CD14-positive monocyte (primary cell): ENCODE measurements around the gene DERL2. TPM values are rescaled to one million over a fixed set of nuclear protein-coding genes. Genes with fewer than 3 reads are reported as not detected.
A peak's percentile ranks its signal among the peaks of the same experiment; 100 is the strongest.

Source experiments
- DNase-seq, 3 donors: peaks; one replicate each; pipeline ENCODE4 v3.0.0-alpha.2; 2011 to 2022
- H2AFZ ChIP-seq: 2 replicates; pipeline ENCODE4 v1.6.0; 2012; ENCODE audit warnings: mild to moderate bottlenecking, low read depth, low read length, inconsistent platforms; ENCODE audit not compliant: insufficient read depth, poor library complexity, severe bottlenecking
- H3K27ac ChIP-seq, 2 donors: 1 replicate in 1 of 2; 2 replicates in 1 of 2; pipeline ENCODE4 v1.5.1; 2012 to 2013; ENCODE audit warnings: low read length in 2 of 2, control low read depth in 1 of 2, inconsistent platforms in 1 of 2, low read depth in 1 of 2, mild to moderate bottlenecking in 1 of 2
- H3K27me3 ChIP-seq, 2 donors: one replicate each; pipeline versions ENCODE4 v1.6.0 to v1.6.1; 2011 to 2013; ENCODE audit warnings: low read length in 2 of 2; ENCODE audit not compliant: control insufficient read depth in 2 of 2, insufficient read depth in 2 of 2
- H3K36me3 ChIP-seq, 2 donors: replicated peaks in 1 of 2; 1 replicate in 1 of 2; 2 replicates in 1 of 2; pipeline versions ENCODE4 v1.5.1 to v1.6.1; 2012 to 2013; ENCODE audit warnings: low read length in 2 of 2, control low read depth in 1 of 2, inconsistent platforms in 1 of 2, mild to moderate bottlenecking in 1 of 2; ENCODE audit not compliant: insufficient read depth in 2 of 2, control insufficient read depth in 1 of 2
- H3K4me1 ChIP-seq, 2 donors: 1 replicate in 1 of 2; 2 replicates in 1 of 2; pipeline versions ENCODE4 v1.5.1 to v1.6.1; 2012 to 2013; ENCODE audit warnings: low read length in 2 of 2, control low read depth in 1 of 2, inconsistent platforms in 1 of 2, mild to moderate bottlenecking in 1 of 2, moderate library complexity in 1 of 2; ENCODE audit not compliant: insufficient read depth in 2 of 2, control insufficient read depth in 1 of 2
- H3K4me2 ChIP-seq: replicated peaks from 2 replicates; pipeline ENCODE3; 2012; ENCODE audit warnings: low read length, moderate library complexity, mild to moderate bottlenecking; ENCODE audit not compliant: poor library complexity, severe bottlenecking; ENCODE audit errors: extremely low read depth
- H3K4me3 ChIP-seq, 3 experiments: fragments of 200-600 bp in 1 of 3; sonication (generic) in 1 of 3; replicated peaks in 1 of 3; 1 replicate in 2 of 3; 2 replicates in 1 of 3; pipeline ENCODE4 v1.5.1; 2011 to 2013; ENCODE audit warnings: low read length in 3 of 3, mild to moderate bottlenecking in 3 of 3, control low read depth in 2 of 3, low read depth in 2 of 3, inconsistent platforms in 1 of 3, moderate library complexity in 1 of 3
- H3K79me2 ChIP-seq: 2 replicates; pipeline ENCODE4 v1.6.0; 2012; ENCODE audit warnings: mild to moderate bottlenecking, control low read depth, inconsistent platforms, low read length, moderate library complexity; ENCODE audit not compliant: insufficient read depth
- H3K9ac ChIP-seq: 2 replicates; pipeline ENCODE4 v1.6.0; 2017; ENCODE audit warnings: low read length, mild to moderate bottlenecking; ENCODE audit not compliant: insufficient read depth, poor library complexity, severe bottlenecking
- H3K9me3 ChIP-seq, 2 donors: replicated peaks in 1 of 2; 1 replicate in 1 of 2; 2 replicates in 1 of 2; pipeline versions ENCODE4 v1.5.1 to v1.6.1; 2012 to 2013; ENCODE audit warnings: low read length in 2 of 2, control low read depth in 1 of 2; ENCODE audit not compliant: control insufficient read depth in 1 of 2, insufficient read depth in 1 of 2
- H4K20me1 ChIP-seq: 2 replicates; pipeline ENCODE4 v1.6.0; 2012; ENCODE audit warnings: mild to moderate bottlenecking, low read length, control low read depth, moderate library complexity; ENCODE audit not compliant: insufficient read depth
- H3K27ac Mint-ChIP-seq, 7 donors: one replicate each; pipeline ENCODE4 v1.8.0; 2020; ENCODE audit warnings: mild to moderate bottlenecking in 7 of 7, mixed read lengths in 7 of 7, moderate library complexity in 6 of 7, inconsistent platforms in 2 of 7
- H3K27me3 Mint-ChIP-seq, 3 donors: one replicate each; pipeline ENCODE4 v1.8.0; 2021 to 2022; ENCODE audit warnings: low read depth in 3 of 3, mild to moderate bottlenecking in 3 of 3, mixed read lengths in 3 of 3, moderate library complexity in 3 of 3, inconsistent platforms in 1 of 3
- H3K36me3 Mint-ChIP-seq, 2 donors: one replicate each; pipeline ENCODE4 v1.8.0; 2020; ENCODE audit warnings: mixed read lengths in 2 of 2, inconsistent platforms in 1 of 2, mild to moderate bottlenecking in 1 of 2
- H3K4me1 Mint-ChIP-seq: one replicate; pipeline ENCODE4 v1.8.0; 2020; ENCODE audit warnings: mild to moderate bottlenecking, mixed read lengths
- H3K4me3 Mint-ChIP-seq, 2 donors: one replicate each; pipeline ENCODE4 v1.8.0; 2020; ENCODE audit warnings: mild to moderate bottlenecking in 2 of 2, mixed read lengths in 2 of 2, moderate library complexity in 1 of 2
- H3K9me3 Mint-ChIP-seq, 7 donors: one replicate each; pipeline ENCODE4 v1.8.0; 2020 to 2022; ENCODE audit warnings: mixed read lengths in 7 of 7, mild to moderate bottlenecking in 6 of 7, moderate library complexity in 6 of 7, inconsistent platforms in 2 of 7
- CTCF ChIP-seq: fragments of 200-600 bp; IDR thresholded peaks from one replicate; pipeline ENCODE4 v1.8.0; 2022; ENCODE audit warnings: antibody characterized with exemption, mild to moderate bottlenecking
- WGBS: methylation state at CpG from one replicate; pipeline ENCODE4 v1.1.5; 2013; ENCODE audit warnings: missing lambda C conversion rate; ENCODE audit not compliant: insufficient coverage; 5-methylcytosine and 5-hydroxymethylcytosine counted together
- intact Hi-C, 2 donors: fragments of 100-400 bp; cut with micrococcal nuclease; formaldehyde crosslinking; loops; one replicate each; pipeline versions ENCODE4 v1.15.0 to v1.15.1; 2023
- polyA plus RNA-seq, 3 donors: library from polyadenylated mRNA; depleted of rRNA in 1 of 3; unstranded in 2 of 3; stranded (reverse) in 1 of 3; fragments of 300-500 nt in 2 of 3; fragments of >200 nt in 1 of 3; fragmentation: Illumina TruSeq in 2 of 3; gene quantifications; 1 replicate in 2 of 3; 2 replicates in 1 of 3; pipeline ENCODE4 v1.2.3, GENCODE V29; 2012 to 2021

DERL2 gene
- polyA plus RNA-seq, 3 donors = 30.6 to 84.9 (median 81.6) TPM

- Histone ChIP-seq H3K9me3 (no peaks in the 10 kb centered on the region), H3K27ac (no peak overlapping the region), H3K27me3 (no peaks in the 10 kb centered on the region), H3K4me3 (peak overlapping the region; percentile 67 to 94 (median 85)), H2AFZ (peak overlapping the region; percentile 91), H3K36me3 (peaks cover 5 to 11% of the 10 kb centered on the region in 2 donors), H3K4me1 (peaks cover 33 to 37% of the 10 kb centered on the region in 2 donors), H3K4me2 (peak overlapping the region; percentile 95), H3K79me2 (peaks cover 53% of the 10 kb centered on the region), H3K9ac (peak overlapping the region; percentile 66), H4K20me1 (peaks cover 4% of the 10 kb centered on the region)
- 13% methylated on average over 6 of the region's 8 CpGs for whole genome bisulfite sequencing
- TF ChIP-seq CTCF = no peak
- H3K4me3 Mint-ChIP-seq = peak overlapping the region; percentile 91 to 95
- intact Hi-C loops = no loop called here
- peaks cover 0 to 2% (median 0%) of the 10 kb centered on the region in 3 donors for H3K27me3 Mint-ChIP-seq
- H3K36me3 Mint-ChIP-seq = peaks cover 11 to 20% of the 10 kb centered on the region in 2 donors
- H3K4me1 Mint-ChIP-seq = peaks cover 52% of the 10 kb centered on the region
- DNase-seq = no peak
- H3K27ac Mint-ChIP-seq = peak overlapping the region in 1 of 7 donors; percentile 25
- H3K9me3 Mint-ChIP-seq = peaks cover 0 to 3% (median 0%) of the 10 kb centered on the region in 7 donors
These were observed 18.6 kb downstream of the DERL2 start for GRCh38 chr17:5467416-5467815.

GRCh38 chr17:5466295-5466694 is 19.7 kb downstream of the DERL2 start:
- H3K4me1 ChIP-seq = peaks cover 38 to 42% of the 10 kb centered on the region in 2 donors
- Mint-ChIP-seq H3K9me3 (peaks cover 0 to 3% (median 0%) of the 10 kb centered on the region in 7 donors), H3K27ac (peak overlapping the region in 1 of 7 donors; percentile 87), H3K36me3 (peaks cover 8 to 18% of the 10 kb centered on the region in 2 donors), H3K4me1 (peaks cover 59% of the 10 kb centered on the region), H3K4me3 (no peak overlapping the region), H3K27me3 (peaks cover 0 to 2% (median 0%) of the 10 kb centered on the region in 3 donors)
- H3K9me3 ChIP-seq = no peaks in the 10 kb centered on the region
- TF ChIP-seq CTCF = no peak
- no peak for DNase-seq
- H3K4me2 ChIP-seq = no peak overlapping the region
- H3K27ac ChIP-seq = no peak overlapping the region
- H3K4me3 ChIP-seq = no peak overlapping the region
- peaks cover 53% of the 10 kb centered on the region for H3K79me2 ChIP-seq
- no peak overlapping the region for H3K9ac ChIP-seq
- WGBS = 100% methylated on average over 1 of the region's 4 CpGs
- no peak overlapping the region for H2AFZ ChIP-seq
- intact Hi-C loops = no loop called here
- peaks cover 0 to 1% of the 10 kb centered on the region in 2 donors for H3K36me3 ChIP-seq
- H3K27me3 ChIP-seq = no peaks in the 10 kb centered on the region
- peaks cover 4% of the 10 kb centered on the region for H4K20me1 ChIP-seq
